H1 (cell line): ENCODE measurements around the gene CSRP1. TPM values are rescaled to one million over a fixed set of nuclear protein-coding genes. Genes with fewer than 3 reads are reported as not detected.

Experiments used
- CTCF ChIA-PET: fragments of 300-600 bp; sonication (Branson Sonifier 250); formaldehyde crosslinking; loops from one replicate; lab custom pipeline; 2021; ENCODE audit not compliant: partially characterized antibody; lab: Charles Lee
- POLR2A ChIA-PET: fragments of 300-600 bp; sonication (Branson Sonifier 250); formaldehyde crosslinking; loops from one replicate; lab custom pipeline; 2021; ENCODE audit warnings: inconsistent platforms; ENCODE audit not compliant: partially characterized antibody; lab: Charles Lee
- DNase-seq, 2 experiments: peaks; one replicate each; pipeline versions ENCODE4 v3.0.0 to v3.0.0-alpha.2; 2010 to 2022; ENCODE audit warnings: low spot score in 2 of 2, low read depth in 1 of 2, mixed read lengths in 1 of 2
- FAIRE-seq: peaks from 2 replicates; lab custom pipeline; 2011; peaks lifted over from hg19 to GRCh38; lab: Jason Lieb, UNC
- H2AFZ ChIP-seq: 2 replicates; pipeline ENCODE4 v1.8.1; 2012; ENCODE audit warnings: low read length, inconsistent platforms
- H2AK5ac ChIP-seq: 2 replicates; pipeline ENCODE4 v1.6.1; 2013; ENCODE audit warnings: low read depth, low read length
- H2BK120ac ChIP-seq: replicated peaks from 2 replicates; pipeline ENCODE3; 2013; ENCODE audit warnings: low read depth, low read length, inconsistent platforms
- H2BK12ac ChIP-seq: 2 replicates; pipeline ENCODE4 v1.6.1; 2013; ENCODE audit warnings: low read depth, low read length
- H2BK15ac ChIP-seq: 2 replicates; pipeline ENCODE4 v1.6.1; 2013; ENCODE audit warnings: low read length
- H2BK20ac ChIP-seq: 2 replicates; pipeline ENCODE4 v1.6.1; 2013; ENCODE audit warnings: low read length
- H2BK5ac ChIP-seq: 2 replicates; pipeline ENCODE4 v1.6.1; 2013; ENCODE audit warnings: low read depth, low read length
- H3K14ac ChIP-seq: 2 replicates; pipeline ENCODE4 v1.6.1; 2013; ENCODE audit warnings: inconsistent platforms; ENCODE audit not compliant: insufficient read length
- H3K18ac ChIP-seq: 2 replicates; pipeline ENCODE4 v1.6.1; 2013; ENCODE audit warnings: low read length; ENCODE audit errors: extremely low read depth
- H3K23ac ChIP-seq: 2 replicates; pipeline ENCODE4 v1.6.1; 2013; ENCODE audit warnings: inconsistent platforms; ENCODE audit not compliant: insufficient read length
- H3K23me2 ChIP-seq: 2 replicates; pipeline ENCODE4 v1.6.1; 2013; ENCODE audit warnings: low read depth, low read length
- H3K27ac ChIP-seq: 2 replicates; pipeline ENCODE4 v1.6.1; 2011; ENCODE audit warnings: low read depth, low read length, inconsistent platforms
- H3K27me3 ChIP-seq, 4 experiments: replicated peaks in 1 of 4; 1 replicate in 1 of 4; 2 replicates in 3 of 4; pipeline versions ENCODE4 v1.6.1 to v1.8.1; 2011 to 2013; ENCODE audit warnings: low read length in 3 of 4, mild to moderate bottlenecking in 3 of 4, inconsistent platforms in 2 of 4, mixed read lengths in 2 of 4, moderate library complexity in 1 of 4; ENCODE audit not compliant: control insufficient read depth in 3 of 4, insufficient read depth in 3 of 4; ENCODE audit errors: extremely low read depth in 1 of 4
- H3K36me3 ChIP-seq, 4 experiments: 2 replicates each; pipeline versions ENCODE4 v1.6.1 to v1.8.1; 2011 to 2013; ENCODE audit warnings: mild to moderate bottlenecking in 4 of 4, low read length in 3 of 4, moderate library complexity in 2 of 4, control low read depth in 1 of 4, inconsistent platforms in 1 of 4; ENCODE audit not compliant: insufficient read depth in 4 of 4, control insufficient read depth in 2 of 4
- H3K4ac ChIP-seq: replicated peaks from 2 replicates; pipeline ENCODE3; 2013; ENCODE audit warnings: low read length, low read depth, mixed read lengths, inconsistent platforms; ENCODE audit not compliant: insufficient read length
- H3K4me1 ChIP-seq, 4 experiments: replicated peaks in 1 of 4; 1 replicate in 1 of 4; 2 replicates in 3 of 4; pipeline versions ENCODE4 v1.6.1 to v1.8.1; 2011 to 2013; ENCODE audit warnings: low read length in 3 of 4, inconsistent platforms in 2 of 4, mixed read lengths in 1 of 4; ENCODE audit not compliant: insufficient read depth in 4 of 4, control insufficient read depth in 3 of 4
- H3K4me2 ChIP-seq, 2 experiments: 2 replicates each; pipeline versions ENCODE4 v1.6.1 to v1.8.1; 2011 to 2013; ENCODE audit warnings: low read depth in 2 of 2, low read length in 2 of 2, control low read depth in 1 of 2, inconsistent platforms in 1 of 2, mild to moderate bottlenecking in 1 of 2; ENCODE audit not compliant: insufficient read depth in 1 of 2
- H3K4me3 ChIP-seq, 4 experiments: fragments of 200-600, 300-600 bp in 1 of 4; sonication (generic), shearing (Covaris generic), sonication (Bioruptor Twin) in 1 of 4; 2 replicates each; pipeline versions ENCODE4 v1.5.1 to v1.8.1; 2011 to 2016; ENCODE audit warnings: low read length in 4 of 4, low read depth in 3 of 4, control low read depth in 2 of 4, inconsistent platforms in 2 of 4, mild to moderate bottlenecking in 2 of 4, mixed read lengths in 1 of 4, moderate library complexity in 1 of 4; ENCODE audit not compliant: insufficient read depth in 2 of 4; ENCODE audit errors: extremely low read depth in 1 of 4
- H3K56ac ChIP-seq: replicated peaks from 2 replicates; pipeline ENCODE3; 2013; ENCODE audit warnings: low read depth, mild to moderate bottlenecking, mixed read lengths, low read length, inconsistent platforms; ENCODE audit not compliant: insufficient read length
- H3K79me1 ChIP-seq: 2 replicates; pipeline ENCODE4 v1.6.1; 2013; ENCODE audit warnings: low read depth, low read length, control low read depth
- H3K79me2 ChIP-seq, 2 experiments: 2 replicates each; pipeline versions ENCODE4 v1.6.1 to v1.8.1; 2012 to 2013; ENCODE audit warnings: low read length in 2 of 2, mild to moderate bottlenecking in 2 of 2, inconsistent platforms in 1 of 2; ENCODE audit not compliant: insufficient read depth in 2 of 2, control insufficient read depth in 1 of 2
- H3K9ac ChIP-seq, 4 experiments: replicated peaks in 1 of 4; 1 replicate in 1 of 4; 2 replicates in 3 of 4; pipeline versions ENCODE4 v1.6.1 to v1.8.1; 2011 to 2013; ENCODE audit warnings: low read depth in 3 of 4, low read length in 3 of 4, control low read depth in 2 of 4, mild to moderate bottlenecking in 2 of 4, moderate library complexity in 2 of 4, inconsistent platforms in 1 of 4; ENCODE audit errors: extremely low read depth in 1 of 4
- H3K9me3 ChIP-seq, 2 experiments: 2 replicates each; pipeline versions ENCODE4 v1.6.1 to v1.8.1; 2012 to 2013; ENCODE audit warnings: mild to moderate bottlenecking in 2 of 2, moderate library complexity in 2 of 2, control low read depth in 1 of 2, inconsistent platforms in 1 of 2, low read depth in 1 of 2, low read length in 1 of 2, mixed read lengths in 1 of 2; ENCODE audit not compliant: insufficient read depth in 2 of 2
- H4K20me1 ChIP-seq, 2 experiments: replicated peaks in 1 of 2; 2 replicates each; pipeline versions ENCODE3 to v1.8.1; 2011 to 2013; ENCODE audit warnings: inconsistent platforms in 2 of 2, low read length in 2 of 2, mild to moderate bottlenecking in 1 of 2; ENCODE audit not compliant: insufficient read depth in 2 of 2, control insufficient read depth in 1 of 2
- H4K5ac ChIP-seq: 2 replicates; pipeline ENCODE4 v1.6.1; 2013; ENCODE audit warnings: low read length, low read depth, mixed read lengths, inconsistent platforms; ENCODE audit not compliant: insufficient read length
- H4K8ac ChIP-seq: 2 replicates; pipeline ENCODE4 v1.8.0; 2013; ENCODE audit warnings: mild to moderate bottlenecking, moderate library complexity, low read length, inconsistent platforms; ENCODE audit not compliant: insufficient read depth; ENCODE audit errors: extremely low read depth
- H4K91ac ChIP-seq: replicated peaks from 2 replicates; pipeline ENCODE3; 2013; ENCODE audit warnings: low read length, mixed read lengths, inconsistent platforms; ENCODE audit not compliant: insufficient read length
- CBX5 ChIP-seq: fragments of 300-800, 300-1000 bp; sonication (generic); IDR thresholded peaks from 2 replicates; pipeline ENCODE4 v1.7.1; 2016; ENCODE audit warnings: antibody characterized with exemption, low read length, low read depth
- CBX8 ChIP-seq: fragments of 300-800, 300-1000 bp; sonication (generic); IDR thresholded peaks from 2 replicates; pipeline ENCODE4 v1.7.1; 2016; ENCODE audit warnings: low read depth, low read length, borderline replicate concordance
- EZH2 ChIP-seq: fragments of 200-600 bp; sonication (generic); IDR thresholded peaks from 2 replicates; pipeline ENCODE4 v1.7.1; 2012; ENCODE audit warnings: low read depth, mild to moderate bottlenecking, moderate library complexity, low read length, inconsistent platforms; ENCODE audit not compliant: severe bottlenecking
- HDAC2 ChIP-seq, 2 experiments: fragments of 300-600 bp in 1 of 2; sonication (generic) in 1 of 2; IDR thresholded peaks; 2 replicates each; pipeline ENCODE4 v1.6.1; 2011 to 2012; ENCODE audit warnings: low read depth in 2 of 2, low read length in 2 of 2, mild to moderate bottlenecking in 2 of 2, moderate library complexity in 2 of 2, borderline replicate concordance in 1 of 2, inconsistent platforms in 1 of 2
- KDM4A ChIP-seq: IDR thresholded peaks from one replicate; pipeline ENCODE4 v1.7.1; 2012; ENCODE audit warnings: low read depth, mild to moderate bottlenecking, moderate library complexity, low read length, inconsistent platforms; ENCODE audit not compliant: severe bottlenecking
- KDM5A ChIP-seq: fragments of 200-600 bp; IDR thresholded peaks from 2 replicates; pipeline ENCODE4 v1.7.1; 2012; ENCODE audit warnings: mild to moderate bottlenecking, low read length, inconsistent platforms, mixed read lengths
- POU5F1 ChIP-seq: IDR thresholded peaks from 2 replicates; pipeline ENCODE4 v1.6.1; 2011; ENCODE audit warnings: low read depth, mild to moderate bottlenecking, low read length, moderate library complexity
- RFX5 ChIP-seq: IDR thresholded peaks from 2 replicates; pipeline ENCODE4 v1.6.1; 2011; ENCODE audit warnings: low read depth, low read length, improper control_type of control experiment, borderline replicate concordance
- WGBS, 2 experiments: shearing (Covaris generic) in 1 of 2; methylation state at CpG; one replicate each; pipeline versions ENCODE4 v1.1.6 to v1.1.7; 2013 to 2015; ENCODE audit warnings: low lambda C conversion rate in 2 of 2, mixed read lengths in 2 of 2, inconsistent platforms in 1 of 2, low coverage in 1 of 2, missing lambda C conversion rate in 1 of 2; ENCODE audit not compliant: insufficient replicate concordance in 2 of 2, insufficient coverage in 1 of 2, insufficient read length in 1 of 2; ENCODE audit errors: extremely low coverage in 1 of 2, missing lambda C conversion rate in 1 of 2; 5-methylcytosine and 5-hydroxymethylcytosine counted together
- polyA plus RNA-seq, 7 experiments: library from polyadenylated mRNA; depleted of rRNA in 3 of 7; stranded (reverse) in 5 of 7; unstranded in 2 of 7; fragments of >200 nt in 5 of 7; fragments of 200-250 nt in 2 of 7; gene quantifications; 1 replicate in 5 of 7; 2 replicates in 1 of 7; 4 replicates in 1 of 7; pipeline versions ENCODE4 v1.2.1 to v1.2.3, GENCODE V29; 2011 to 2013; ENCODE audit warnings: missing spikeins in 2 of 7, mixed read lengths in 2 of 7
- total RNA-seq: library from RNA; stranded (reverse); fragmentation: NEBNext Ultra II Directional; extraction: Animal tissue kit (Norgen Biotek cat#: 25700); gene quantifications from 2 replicates; pipeline ENCODE4 v1.2.1, GENCODE V29; 2021
- TF ChIP-seq, protein P1 (sequence below): IDR thresholded peaks from 2 replicates; pipeline ENCODE4 v1.6.1; 2011; ENCODE audit warnings: low read length, improper control_type of control experiment

CSRP1 gene
- total and polyA plus RNA-seq, 2 of the 8 experiments (the other 6 are each of a cell fraction or from before 2014, with no cell fraction given), result 14.2 to 22.3 TPM

- H2BK20ac ChIP-seq, result no peak overlapping the region
- H3K4me1 ChIP-seq, result peaks cover 6 to 13% (median 8%) of the 10 kb centered on the region in 4 experiments; a peak in 6 of 7 replicates
- no peak overlapping the region for H2BK5ac ChIP-seq
- no peak for FAIRE-seq
- no peak overlapping the region for H3K56ac ChIP-seq
- H3K4me2 ChIP-seq, result no peak overlapping the region
- H2BK12ac ChIP-seq, result no peak overlapping the region; the same call in 1 of the 2 replicates
- H2BK15ac ChIP-seq, result no peak overlapping the region
- no peak for DNase-seq
- CTCF ChIA-PET, result interaction anchor here (0.5 to 43.8 kb wide), 8 partner anchors 4 to 227 kb away, joined by 3 to 929 read pairs (median 12); partner anchors contain the start of genes CSRP1, NAV1 and PHLDA3
- no peak overlapping the region for H3K9ac ChIP-seq
- no peak overlapping the region for H2AFZ ChIP-seq
- 83% methylated on average over 2 of the region's 2 CpGs; no CpG with 5 or more reads in 1 of the 2 experiments for WGBS, 2 experiments
- H3K18ac ChIP-seq, result no peak overlapping the region
- H4K5ac ChIP-seq, result no peak overlapping the region
- H4K8ac ChIP-seq, result no peak overlapping the region
- H3K79me1 ChIP-seq, result no peaks in the 10 kb centered on the region
- no peaks in the 10 kb centered on the region for H3K9me3 ChIP-seq
- no peak overlapping the region for H3K4ac ChIP-seq
- no peak overlapping the region for H3K4me3 ChIP-seq
- no peaks in the 10 kb centered on the region for H3K79me2 ChIP-seq
- TF ChIP-seq RFX5, result no peak
- TF ChIP-seq POU5F1, result no peak
- no peak for TF ChIP-seq CBX8
- no peak for TF ChIP-seq CBX5
- TF ChIP-seq, protein P1, sequence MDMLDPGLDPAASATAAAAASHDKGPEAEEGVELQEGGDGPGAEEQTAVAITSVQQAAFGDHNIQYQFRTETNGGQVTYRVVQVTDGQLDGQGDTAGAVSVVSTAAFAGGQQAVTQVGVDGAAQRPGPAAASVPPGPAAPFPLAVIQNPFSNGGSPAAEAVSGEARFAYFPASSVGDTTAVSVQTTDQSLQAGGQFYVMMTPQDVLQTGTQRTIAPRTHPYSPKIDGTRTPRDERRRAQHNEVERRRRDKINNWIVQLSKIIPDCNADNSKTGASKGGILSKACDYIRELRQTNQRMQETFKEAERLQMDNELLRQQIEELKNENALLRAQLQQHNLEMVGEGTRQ, result no peak
- no peak for TF ChIP-seq HDAC2 (IDR thresholded peaks at IDR 0.05; ENCODE audit: borderline replicate concordance in 1 of 2, low read depth in 2 of 2, low read length in 2 of 2)
- no peak for TF ChIP-seq KDM4A
- TF ChIP-seq EZH2, result no peak
- no peak for TF ChIP-seq KDM5A
- no peak overlapping the region for H3K14ac ChIP-seq
- no peak overlapping the region for H2BK120ac ChIP-seq
- POLR2A ChIA-PET, result interaction anchor here (1.1 to 6.3 kb wide), 2 partner anchors 8 to 21 kb away, joined by 3 to 52 read pairs; no protein-coding TSS in a partner anchor
- no peak overlapping the region for H3K27ac ChIP-seq
- no peaks in the 10 kb centered on the region for H3K36me3 ChIP-seq
- H4K20me1 ChIP-seq, result no peaks in the 10 kb centered on the region
- H2AK5ac ChIP-seq, result no peak overlapping the region
- no peak overlapping the region for H4K91ac ChIP-seq
- peaks cover 3 to 33% (median 21%) of the 10 kb centered on the region in 4 experiments for H3K27me3 ChIP-seq
- H3K23ac ChIP-seq, result no peak overlapping the region
- peaks cover 5% of the 10 kb centered on the region; the same call in 1 of the 2 replicates for H3K23me2 ChIP-seq
These were observed 2.9 kb upstream of the CSRP1 start for GRCh38 chr1:201509601-201510374.
